Measurements from ENCODE around the gene SPATA12. TPM values are rescaled to one million over a fixed set of nuclear protein-coding genes. Genes with fewer than 3 reads are reported as not detected.
A peak's percentile ranks its signal among the peaks of the same experiment; 100 is the strongest.
"Not testable (repeated sequence)": the region's sequence is repeated elsewhere in the genome, so short reads cannot be mapped to it uniquely, and the experiment has no call there.

Gene SPATA12
- total RNA-seq, 1 experiment from 2014 or later: 0.10 TPM

- not testable (repeated sequence) for DNase-seq; H3K36me3 ChIP-seq; H3K9me3 ChIP-seq (replicated peaks); H3K4me3 ChIP-seq; H3K27ac ChIP-seq; H3K27me3 ChIP-seq
- peaks cover 35% of the 10 kb centered on the region for H3K4me1 ChIP-seq
Measured at GRCh38 chr3:57083266-57083995, 23.0 kb downstream of the SPATA12 start.

- no peaks in the 10 kb centered on the region for H3K9me3 ChIP-seq (replicated peaks)
- no peaks in the 10 kb centered on the region for H3K27me3 ChIP-seq
- DNase-seq: peak; percentile 15 to 54
- H3K4me3 ChIP-seq: no peak overlapping the region
- peaks cover 35% of the 10 kb centered on the region for H3K4me1 ChIP-seq
- no peaks in the 10 kb centered on the region for H3K36me3 ChIP-seq
- H3K27ac ChIP-seq: no peak overlapping the region
Measured at GRCh38 chr3:57085211-57085610, 24.7 kb downstream of the SPATA12 start.

- peak in 1 of 2 experiments; percentile 42 for DNase-seq
- Histone ChIP-seq H3K9me3 (replicated peaks) (no peaks in the 10 kb centered on the region), H3K36me3 (no peaks in the 10 kb centered on the region), H3K27ac (no peak overlapping the region), H3K4me1 (peaks cover 36% of the 10 kb centered on the region), H3K4me3 (no peak overlapping the region), H3K27me3 (no peaks in the 10 kb centered on the region)
Measured at GRCh38 chr3:57086201-57086600, 25.7 kb downstream of the SPATA12 start.

GRCh38 chr3:57087361-57088092, 27.1 kb downstream of the SPATA12 start:
- H3K4me1 ChIP-seq: peaks cover 46% of the 10 kb centered on the region
- no peaks in the 10 kb centered on the region for H3K36me3 ChIP-seq
- no peak overlapping the region for H3K27ac ChIP-seq
- peak; percentile 32 to 64 for DNase-seq
- H3K27me3 ChIP-seq: no peaks in the 10 kb centered on the region
- no peak overlapping the region for H3K4me3 ChIP-seq
- H3K9me3 ChIP-seq (replicated peaks): no peaks in the 10 kb centered on the region

- DNase-seq: no peak
- Histone ChIP-seq H3K9me3 (replicated peaks) (no peaks in the 10 kb centered on the region), H3K27ac (no peak overlapping the region), H3K4me3 (no peak overlapping the region), H3K36me3 (no peaks in the 10 kb centered on the region), H3K27me3 (no peaks in the 10 kb centered on the region), H3K4me1 (peaks cover 51% of the 10 kb centered on the region)
Measured at GRCh38 chr3:57088503-57088902, 28.0 kb downstream of the SPATA12 start.

- Histone ChIP-seq H3K4me3 (no peak overlapping the region), H3K36me3 (no peaks in the 10 kb centered on the region)
Measured at GRCh38 chr3:57089043-57089442, 28.6 kb downstream of the SPATA12 start.

GRCh38 chr3:57091521-57092273, 31.2 kb downstream of the SPATA12 start:
- Histone ChIP-seq H3K4me3 (no peak overlapping the region), H3K4me1 (peaks cover 56% of the 10 kb centered on the region), H3K9me3 (replicated peaks) (no peaks in the 10 kb centered on the region), H3K36me3 (peaks cover 4% of the 10 kb centered on the region; the same call in 1 of the 2 replicates), H3K27me3 (no peaks in the 10 kb centered on the region), H3K27ac (peak overlapping the region; percentile 94)
- peak; percentile 50 to 86 for DNase-seq

More at GRCh38 chr3:57089043-57089442, 28.6 kb downstream of the SPATA12 start:
- Histone ChIP-seq H3K27ac (no peak overlapping the region), H3K9me3 (replicated peaks) (no peaks in the 10 kb centered on the region), H3K4me1 (peaks cover 56% of the 10 kb centered on the region), H3K27me3 (no peaks in the 10 kb centered on the region)
- DNase-seq: no peak

GRCh38 chr3:57093489-57093888, 33.0 kb downstream of the SPATA12 start:
- Histone ChIP-seq H3K4me1 (peaks cover 46% of the 10 kb centered on the region), H3K27ac (peak overlapping the region; percentile 80), H3K36me3 (peaks cover 6% of the 10 kb centered on the region; the same call in 1 of the 2 replicates), H3K9me3 (replicated peaks) (no peaks in the 10 kb centered on the region), H3K4me3 (no peak overlapping the region), H3K27me3 (no peaks in the 10 kb centered on the region)
- no peak for DNase-seq

GRCh38 chr3:57093971-57094535, 33.6 kb downstream of the SPATA12 start:
- Histone ChIP-seq H3K36me3 (peaks cover 7% of the 10 kb centered on the region; the same call in 1 of the 2 replicates), H3K9me3 (replicated peaks) (no peaks in the 10 kb centered on the region), H3K4me3 (no peak overlapping the region), H3K4me1 (peaks cover 46% of the 10 kb centered on the region), H3K27me3 (no peaks in the 10 kb centered on the region), H3K27ac (peak overlapping the region; percentile 80)
- no peak for DNase-seq

- H3K27ac ChIP-seq: peak overlapping the region; percentile 80
- H3K36me3 ChIP-seq: peaks cover 12% of the 10 kb centered on the region
- peak; percentile 82 to 92 for DNase-seq
- H3K4me1 ChIP-seq: peaks cover 46% of the 10 kb centered on the region
- H3K9me3 ChIP-seq (replicated peaks): no peaks in the 10 kb centered on the region
- H3K27me3 ChIP-seq: no peaks in the 10 kb centered on the region
- H3K4me3 ChIP-seq: no peak overlapping the region
Measured at GRCh38 chr3:57094575-57094974, 34.1 kb downstream of the SPATA12 start.

- Histone ChIP-seq H3K9me3 (replicated peaks) (no peaks in the 10 kb centered on the region), H3K4me3 (no peak overlapping the region), H3K27ac (peak overlapping the region; percentile 80), H3K36me3 (peaks cover 13% of the 10 kb centered on the region), H3K4me1 (peaks cover 45% of the 10 kb centered on the region), H3K27me3 (no peaks in the 10 kb centered on the region)
- DNase-seq: no peak
Measured at GRCh38 chr3:57095363-57095762, 34.9 kb downstream of the SPATA12 start.

- Histone ChIP-seq H3K27me3 (no peaks in the 10 kb centered on the region), H3K27ac (no peak overlapping the region), H3K9me3 (replicated peaks) (no peaks in the 10 kb centered on the region), H3K4me1 (peaks cover 24% of the 10 kb centered on the region), H3K36me3 (peaks cover 13% of the 10 kb centered on the region), H3K4me3 (no peak overlapping the region)
- no peak for DNase-seq
Measured at GRCh38 chr3:57097536-57097935, 37.1 kb downstream of the SPATA12 start.

GRCh38 chr3:57098418-57099310, 38.2 kb downstream of the SPATA12 start:
- Histone ChIP-seq H3K4me3 (no peak overlapping the region), H3K4me1 (peaks cover 18% of the 10 kb centered on the region), H3K9me3 (replicated peaks) (no peaks in the 10 kb centered on the region), H3K27me3 (no peaks in the 10 kb centered on the region), H3K27ac (no peak overlapping the region), H3K36me3 (peaks cover 15% of the 10 kb centered on the region)
- no peak for DNase-seq

Data from SJCRH30 (cell line).